Esophagus (tissue), 2 donors: ENCODE measurements around the gene MEGF9. TPM values are rescaled to one million over a fixed set of nuclear protein-coding genes. Genes with fewer than 3 reads are reported as not detected.
A peak's percentile ranks its signal among the peaks of the same experiment; 100 is the strongest.

Source experiments
- H3K27ac ChIP-seq, 2 donors: one replicate each; pipeline ENCODE4 v1.5.1; 2013; ENCODE audit warnings: low read depth in 2 of 2, mild to moderate bottlenecking in 2 of 2, inconsistent platforms in 1 of 2, low read length in 1 of 2, moderate library complexity in 1 of 2
- H3K27me3 ChIP-seq, 2 donors: one replicate each; pipeline ENCODE4 v1.6.1; 2013; ENCODE audit warnings: low read length in 2 of 2, control low read depth in 1 of 2, mild to moderate bottlenecking in 1 of 2; ENCODE audit not compliant: insufficient read depth in 2 of 2, control insufficient read depth in 1 of 2
- H3K36me3 ChIP-seq, 2 donors: one replicate each; pipeline ENCODE4 v1.6.1; 2013; ENCODE audit warnings: low read length in 1 of 2; ENCODE audit not compliant: control insufficient read depth in 2 of 2, insufficient read depth in 2 of 2
- H3K4me1 ChIP-seq, 2 donors: one replicate each; pipeline ENCODE4 v1.6.1; 2013; ENCODE audit warnings: low read length in 1 of 2; ENCODE audit not compliant: control insufficient read depth in 2 of 2, insufficient read depth in 2 of 2
- H3K4me3 ChIP-seq, 2 donors: one replicate each; pipeline ENCODE4 v1.5.1; 2013; ENCODE audit warnings: low read length in 2 of 2, mild to moderate bottlenecking in 2 of 2, low read depth in 1 of 2, moderate library complexity in 1 of 2
- H3K9me3 ChIP-seq, 2 donors: one replicate each; pipeline ENCODE4 v1.6.1; 2013; ENCODE audit warnings: mild to moderate bottlenecking in 2 of 2, low read depth in 1 of 2, low read length in 1 of 2, moderate library complexity in 1 of 2; ENCODE audit not compliant: control insufficient read depth in 2 of 2, insufficient read depth in 1 of 2
- WGBS, 2 donors: extraction: QIAGEN DNeasy Blood & Tissue Kit; methylation state at CpG; one replicate each; pipeline ENCODE4 v1.1.7; 2013; 5-methylcytosine and 5-hydroxymethylcytosine counted together
- polyA plus RNA-seq, 2 donors: library from polyadenylated mRNA; stranded (reverse); fragments of 200-250 nt; gene quantifications; one replicate each; pipeline ENCODE4 v1.2.3, GENCODE V29; 2013
- donor health status: healthy with polysubstance abuse.
- donor health status: Bipolar disorder and iron deficiency.

Gene MEGF9
- polyA plus RNA-seq, 2 donors = 7.3 to 8.0 TPM

DNA sequence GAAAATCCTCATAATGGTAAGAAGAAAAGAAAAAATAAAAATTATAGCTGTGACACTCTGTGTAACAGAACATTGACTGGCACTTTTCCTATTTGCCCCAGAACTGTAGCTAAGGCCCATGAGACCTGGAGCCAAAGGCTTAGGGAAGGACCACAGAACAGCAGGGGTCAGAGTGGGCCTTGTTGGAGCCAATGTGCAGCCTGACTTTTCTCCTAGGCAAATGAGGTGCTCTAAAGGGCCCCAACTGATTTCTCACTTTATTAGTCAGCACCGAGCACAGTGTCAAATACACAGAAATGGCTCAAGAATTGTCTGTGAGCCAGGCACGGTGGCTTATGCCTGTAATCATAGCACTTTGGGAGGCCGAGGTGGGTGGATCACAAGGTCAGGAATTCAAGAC, 4.0 kb upstream of the MEGF9 start:
- Histone ChIP-seq H3K4me1 (peaks cover 0 to 7% of the 10 kb centered on the region in 2 donors), H3K27me3 (no peaks in the 10 kb centered on the region), H3K4me3 (no peak overlapping the region), H3K9me3 (no peaks in the 10 kb centered on the region), H3K36me3 (no peaks in the 10 kb centered on the region), H3K27ac (no peak overlapping the region)
- WGBS, 2 donors = 54 to 55% methylated on average over 3 of the region's 3 CpGs

DNA sequence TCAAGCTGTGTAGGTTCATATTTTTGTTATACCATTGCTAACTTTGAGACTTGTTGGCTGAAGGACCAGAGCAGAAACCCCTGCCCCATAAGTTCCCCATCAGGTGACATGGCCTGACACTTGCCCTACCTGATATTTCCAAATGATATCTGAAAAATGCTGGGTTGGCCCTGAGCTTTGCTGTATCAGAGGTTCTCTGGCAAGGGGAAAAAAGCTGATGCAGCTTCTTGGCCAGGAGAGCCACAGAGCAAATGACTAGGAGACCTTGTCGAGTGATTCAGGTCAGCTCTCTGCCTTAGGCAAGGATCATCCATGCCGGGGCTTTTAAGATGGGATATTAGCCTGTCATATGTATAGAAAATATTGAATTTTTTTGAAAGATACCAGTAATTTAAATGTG, 2.9 kb upstream of the MEGF9 start:
- no peak overlapping the region for H3K27ac ChIP-seq
- WGBS, 2 donors = 68 to 74% methylated on average over 2 of the region's 2 CpGs
- peaks cover 0 to 7% of the 10 kb centered on the region in 2 donors for H3K4me1 ChIP-seq

GRCh38 chr9:120716483-120716882, 2.2 kb upstream of the MEGF9 start:
- peaks cover 0 to 7% of the 10 kb centered on the region in 2 donors for H3K4me1 ChIP-seq
- H3K9me3 ChIP-seq = no peaks in the 10 kb centered on the region
- no peak overlapping the region for H3K27ac ChIP-seq
- no peak overlapping the region for H3K4me3 ChIP-seq
- no peaks in the 10 kb centered on the region for H3K36me3 ChIP-seq
- WGBS, 2 donors = 79 to 86% methylated on average over 5 of the region's 5 CpGs
- H3K27me3 ChIP-seq = no peaks in the 10 kb centered on the region

More for the DNA sequence above, 2.9 kb upstream of the MEGF9 start:
- H3K4me3 ChIP-seq = no peak overlapping the region
- no peaks in the 10 kb centered on the region for H3K36me3 ChIP-seq
- no peaks in the 10 kb centered on the region for H3K27me3 ChIP-seq
- H3K9me3 ChIP-seq = no peaks in the 10 kb centered on the region

GRCh38 chr9:120715389-120715924, 1.2 kb upstream of the MEGF9 start:
- H3K36me3 ChIP-seq = no peaks in the 10 kb centered on the region
- peak overlapping the region; percentile 95 to 96 for H3K27ac ChIP-seq
- H3K9me3 ChIP-seq = no peaks in the 10 kb centered on the region
- WGBS, 2 donors = 25 to 44% methylated on average over 14 of the region's 14 CpGs
- H3K4me3 ChIP-seq = peak overlapping the region; percentile 63 to 75
- H3K4me1 ChIP-seq = peaks cover 0 to 7% of the 10 kb centered on the region in 2 donors
- no peaks in the 10 kb centered on the region for H3K27me3 ChIP-seq

GRCh38 chr9:120714846-120715388, 647 bp upstream of the MEGF9 start:
- H3K4me3 ChIP-seq = peak overlapping the region; percentile 63 to 75
- peak overlapping the region; percentile 95 to 96 for H3K27ac ChIP-seq
- H3K27me3 ChIP-seq = no peaks in the 10 kb centered on the region
- no peaks in the 10 kb centered on the region for H3K36me3 ChIP-seq
- peaks cover 0 to 7% of the 10 kb centered on the region in 2 donors for H3K4me1 ChIP-seq
- no peaks in the 10 kb centered on the region for H3K9me3 ChIP-seq
- WGBS, 2 donors = 6 to 7% methylated on average over 30 of the region's 30 CpGs

- Histone ChIP-seq H3K4me3 (peak overlapping the region; percentile 63 to 88), H3K27ac (peak overlapping the region; percentile 95 to 96), H3K4me1 (peaks cover 0 to 7% of the 10 kb centered on the region in 2 donors), H3K9me3 (no peaks in the 10 kb centered on the region), H3K27me3 (no peaks in the 10 kb centered on the region), H3K36me3 (no peaks in the 10 kb centered on the region)
- WGBS, 2 donors = 2% methylated on average over 43 to 50 of the region's 50 CpGs
Measured at GRCh38 chr9:120713257-120714087, 798 bp downstream of the MEGF9 start.

- no peaks in the 10 kb centered on the region for H3K36me3 ChIP-seq
- H3K4me3 ChIP-seq = peak overlapping the region in 1 of 2 donors; percentile 63
- 17 to 18% methylated on average over 4 of the region's 4 CpGs for WGBS, 2 donors
- H3K9me3 ChIP-seq = no peaks in the 10 kb centered on the region
- H3K4me1 ChIP-seq = peaks cover 0 to 7% of the 10 kb centered on the region in 2 donors
- peak overlapping the region in 1 of 2 donors; percentile 95 for H3K27ac ChIP-seq
- no peaks in the 10 kb centered on the region for H3K27me3 ChIP-seq
Measured at GRCh38 chr9:120712539-120713031, 1.7 kb downstream of the MEGF9 start.

DNA sequence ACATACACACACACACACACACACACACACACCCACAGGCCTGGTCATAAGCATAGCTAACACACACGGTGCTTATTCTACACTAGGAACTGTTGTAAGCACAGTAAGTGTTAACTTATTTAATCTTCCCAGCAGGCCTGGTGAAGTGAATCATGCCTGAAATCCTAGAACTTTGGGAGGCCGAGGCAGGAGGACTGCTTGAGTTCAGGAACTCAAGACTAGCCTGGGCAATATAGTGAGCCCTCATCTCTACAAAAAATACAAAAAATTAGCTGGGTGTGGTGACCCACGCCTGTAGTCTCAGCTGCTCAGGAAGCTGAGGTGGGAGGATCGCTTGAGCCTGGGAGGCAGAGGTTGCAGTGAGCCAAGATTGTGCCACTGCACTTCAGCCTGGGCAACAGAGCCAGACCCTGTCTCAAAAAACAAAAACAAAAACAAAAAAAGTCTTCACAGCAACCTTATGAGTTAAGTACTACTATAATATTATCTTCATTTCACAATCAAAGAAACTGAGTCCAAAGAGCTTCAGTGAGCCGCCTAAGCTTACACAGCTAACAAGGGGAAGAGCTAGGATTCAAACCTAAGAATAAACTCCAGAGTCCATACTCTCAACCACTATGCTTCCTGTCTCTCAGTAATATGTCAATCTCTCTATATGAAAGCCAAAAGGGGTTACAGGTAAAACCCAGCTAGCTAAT, 2.3 kb downstream of the MEGF9 start:
- Histone ChIP-seq H3K27ac (peak overlapping the region; percentile 70 to 95), H3K36me3 (no peaks in the 10 kb centered on the region), H3K9me3 (no peaks in the 10 kb centered on the region), H3K27me3 (no peaks in the 10 kb centered on the region), H3K4me1 (peaks cover 0 to 7% of the 10 kb centered on the region in 2 donors), H3K4me3 (peak overlapping the region in 1 of 2 donors; percentile 63)
- 37 to 38% methylated on average over 5 of the region's 5 CpGs for WGBS, 2 donors

- peaks cover 0 to 7% of the 10 kb centered on the region in 2 donors for H3K4me1 ChIP-seq
- no peak overlapping the region for H3K27ac ChIP-seq
- H3K4me3 ChIP-seq = no peak overlapping the region
- H3K36me3 ChIP-seq = no peaks in the 10 kb centered on the region
- H3K27me3 ChIP-seq = no peaks in the 10 kb centered on the region
- H3K9me3 ChIP-seq = no peaks in the 10 kb centered on the region
Measured at GRCh38 chr9:120711354-120711753, 2.9 kb downstream of the MEGF9 start.
